LHCN-M2 (cell line): Measurements from ENCODE around the gene ADGRB2. TPM values are rescaled to one million over a fixed set of nuclear protein-coding genes. Genes with fewer than 3 reads are reported as not detected.

Experiments used
- DNase-seq: peaks from one replicate; pipeline ENCODE4 v3.0.0-alpha.2; 2012; ENCODE audit warnings: low read depth
- total RNA-seq: library from RNA; depleted of rRNA; stranded (reverse); fragments of >200 nt; gene quantifications from 2 replicates; pipeline ENCODE4 v1.2.3, GENCODE V29; 2014

The ADGRB2 gene
- total RNA-seq, 1 experiment from 2014 or later, result 22.6 TPM

DNA sequence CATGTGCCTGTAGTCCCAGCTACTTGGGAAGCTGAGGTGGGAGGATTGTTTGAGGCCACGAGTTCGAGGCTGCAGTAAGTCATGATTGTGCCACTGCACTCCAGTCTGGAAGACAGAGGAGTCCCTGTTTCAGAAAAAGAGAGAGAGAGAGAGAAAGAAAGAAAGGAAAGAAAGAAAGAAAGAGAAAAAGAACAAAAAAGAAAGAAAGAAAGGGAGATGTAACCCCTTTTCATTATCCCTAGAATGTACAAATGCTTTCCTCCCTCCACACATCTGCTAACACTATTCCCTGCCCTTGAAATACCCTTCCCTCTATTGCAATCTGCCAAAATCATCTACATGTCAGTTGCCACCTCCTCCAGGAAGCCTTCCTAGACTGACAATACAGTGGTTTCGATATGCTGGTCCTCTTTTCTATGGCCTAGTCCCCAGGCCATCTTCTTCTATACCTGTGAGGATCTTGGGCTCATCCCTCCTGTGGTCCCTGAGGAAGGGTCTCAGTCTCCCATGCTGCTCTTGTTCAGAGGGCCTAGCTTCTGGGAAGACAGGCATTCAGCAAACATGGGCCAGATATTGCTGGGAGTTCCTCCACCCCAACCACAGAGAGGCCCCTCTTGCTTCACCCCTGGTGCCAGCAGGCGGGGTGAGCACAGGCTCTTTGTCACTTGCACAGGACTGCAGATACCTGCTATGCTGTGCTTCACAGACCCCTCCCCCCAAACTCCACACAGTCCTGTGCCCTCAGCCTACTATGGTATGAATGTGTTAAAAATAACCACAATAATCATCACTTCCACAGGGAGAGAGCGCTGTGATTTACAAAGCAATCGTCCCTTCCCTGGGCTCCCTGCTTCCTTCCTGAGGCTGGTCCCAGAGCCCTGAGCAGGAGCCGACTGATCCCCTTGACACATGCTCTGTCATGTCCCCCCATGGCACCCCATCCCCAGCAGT is 14.1 kb downstream of the ADGRB2 start:
- no peak for DNase-seq

DNA sequence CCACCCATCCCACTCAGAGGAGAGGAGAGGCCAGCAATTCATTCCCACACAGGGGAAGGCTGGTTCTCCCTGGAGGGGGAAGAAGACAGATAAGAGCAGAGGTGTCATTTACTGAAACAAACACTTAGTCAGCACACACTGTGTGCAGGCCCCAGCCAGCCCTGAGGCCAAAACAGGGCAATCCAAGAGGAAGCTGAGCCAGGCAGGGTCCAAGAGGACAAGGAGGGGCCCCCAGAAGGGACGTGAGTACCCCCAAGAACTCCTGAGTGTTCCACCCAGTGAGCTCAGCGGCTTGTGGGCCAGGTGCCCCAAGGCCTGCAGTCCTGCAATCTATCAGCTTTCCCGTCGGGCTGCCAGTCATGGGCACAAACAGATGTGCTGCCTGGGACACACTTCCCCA is 15.8 kb downstream of the ADGRB2 start:
- DNase-seq, result no peak

DNA sequence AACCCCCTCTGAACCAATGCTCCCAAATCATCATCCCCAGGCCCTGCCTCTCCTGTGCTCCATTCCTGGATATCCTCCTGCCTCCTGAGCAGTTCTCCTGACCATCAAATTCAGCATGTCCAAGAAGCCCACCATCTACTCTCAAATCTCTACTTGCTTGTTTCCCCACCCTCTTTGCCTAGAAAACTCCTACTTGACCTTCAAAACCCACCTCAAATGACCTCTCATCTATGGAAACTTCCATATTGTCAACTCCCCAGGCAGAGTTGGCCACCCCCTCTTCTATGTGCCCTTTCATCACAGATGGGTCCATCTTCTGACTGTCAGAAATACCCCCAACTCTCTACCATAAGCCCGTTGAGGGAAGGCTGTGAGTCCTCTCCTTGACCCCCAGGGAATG is 16.8 kb downstream of the ADGRB2 start:
- no peak for DNase-seq

DNA sequence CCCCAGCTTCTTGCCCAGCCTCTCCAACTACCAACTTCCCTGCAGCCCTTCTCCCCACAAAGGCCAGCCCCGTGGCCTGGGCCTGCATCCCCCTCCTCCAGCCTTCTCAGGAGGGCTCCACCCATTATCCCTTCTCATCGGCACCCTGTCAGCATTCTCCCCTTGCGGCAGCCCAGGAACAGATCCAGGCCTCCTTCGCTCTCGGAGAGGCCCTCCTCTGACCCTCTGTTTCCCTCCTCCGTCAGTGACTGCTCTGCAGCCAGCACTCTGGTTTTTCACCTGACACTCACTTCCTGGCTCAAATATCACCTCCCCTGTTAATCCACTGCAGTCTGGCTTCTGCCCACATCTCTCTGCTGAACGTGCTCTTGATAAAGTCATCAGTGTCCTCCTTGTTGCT is 17.5 kb downstream of the ADGRB2 start:
- no peak for DNase-seq

DNA sequence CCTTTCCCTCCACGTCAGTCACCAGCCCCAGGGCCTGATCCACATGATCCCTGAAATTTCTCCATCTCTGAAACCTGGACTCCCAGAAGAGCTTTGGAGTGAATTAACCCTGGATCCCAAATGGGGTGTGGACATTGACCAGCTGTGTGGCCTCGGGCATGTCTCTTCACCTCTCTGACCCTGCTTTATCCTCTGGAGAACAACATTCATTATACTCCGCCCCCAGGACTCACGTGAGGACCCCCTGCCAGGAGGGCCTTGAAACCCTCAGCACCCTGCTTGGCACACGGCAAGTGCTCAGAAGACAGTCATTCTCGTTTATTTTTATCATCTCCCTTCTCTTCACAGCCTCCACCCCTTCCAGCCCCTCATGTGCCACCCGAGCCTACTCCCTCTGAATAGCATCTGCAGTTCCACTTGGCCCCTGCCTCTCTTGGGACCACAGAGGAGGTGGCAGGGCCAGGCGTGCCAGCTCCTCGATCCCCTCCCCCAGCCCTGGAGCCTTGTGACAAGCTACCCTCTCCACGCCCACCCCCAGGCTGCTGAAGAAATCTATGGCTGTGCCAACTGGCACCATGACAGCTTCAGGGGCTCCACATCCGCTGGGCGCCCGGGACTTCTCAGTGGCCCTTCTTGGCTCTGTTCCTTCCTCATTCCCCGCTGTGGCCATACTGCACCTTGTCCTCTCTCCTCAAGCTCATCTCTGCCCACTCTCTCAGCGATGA is 18.0 kb downstream of the ADGRB2 start:
- DNase-seq, result no peak

DNA sequence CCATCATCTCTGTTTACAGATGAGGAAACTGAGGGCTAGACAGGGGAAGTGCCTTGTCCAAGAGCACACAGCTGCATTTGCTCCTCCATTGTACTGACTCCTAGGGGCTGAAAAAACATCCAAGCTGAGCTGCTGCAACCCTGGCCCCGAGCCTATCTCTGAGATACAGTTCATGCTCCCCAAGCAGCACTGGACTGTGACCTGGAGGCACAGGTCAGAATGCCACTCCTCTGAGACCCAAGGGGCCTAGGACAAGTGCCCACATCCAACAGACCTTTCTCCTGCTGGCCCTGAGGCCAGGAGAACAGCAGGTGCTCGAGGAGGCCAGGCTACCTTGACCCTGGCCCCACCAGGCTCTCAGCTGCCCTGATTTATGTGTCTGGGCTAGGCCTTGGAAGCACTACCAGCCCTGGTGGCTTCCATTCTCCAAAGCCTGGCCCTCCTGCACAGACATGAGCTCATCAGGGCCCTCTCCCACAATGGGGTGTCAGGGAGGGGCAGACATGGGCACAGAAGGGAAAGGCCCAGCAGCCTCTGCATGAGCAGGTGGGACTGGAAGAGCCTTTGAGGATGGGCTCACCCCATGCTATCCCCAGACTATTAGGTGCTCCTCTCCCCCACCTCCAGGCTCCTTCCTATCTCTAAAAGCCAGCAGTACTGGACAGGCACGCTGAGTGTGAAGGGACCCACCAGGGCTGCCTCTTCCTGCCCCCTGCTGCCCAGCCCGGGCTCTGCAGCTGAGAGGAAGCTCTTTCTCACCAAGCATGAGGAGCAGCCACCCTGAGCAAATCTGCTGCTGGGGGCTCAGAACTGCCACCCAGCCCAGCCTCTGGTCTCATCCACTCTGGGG is 18.8 kb downstream of the ADGRB2 start:
- peak; percentile 43 for DNase-seq

DNA sequence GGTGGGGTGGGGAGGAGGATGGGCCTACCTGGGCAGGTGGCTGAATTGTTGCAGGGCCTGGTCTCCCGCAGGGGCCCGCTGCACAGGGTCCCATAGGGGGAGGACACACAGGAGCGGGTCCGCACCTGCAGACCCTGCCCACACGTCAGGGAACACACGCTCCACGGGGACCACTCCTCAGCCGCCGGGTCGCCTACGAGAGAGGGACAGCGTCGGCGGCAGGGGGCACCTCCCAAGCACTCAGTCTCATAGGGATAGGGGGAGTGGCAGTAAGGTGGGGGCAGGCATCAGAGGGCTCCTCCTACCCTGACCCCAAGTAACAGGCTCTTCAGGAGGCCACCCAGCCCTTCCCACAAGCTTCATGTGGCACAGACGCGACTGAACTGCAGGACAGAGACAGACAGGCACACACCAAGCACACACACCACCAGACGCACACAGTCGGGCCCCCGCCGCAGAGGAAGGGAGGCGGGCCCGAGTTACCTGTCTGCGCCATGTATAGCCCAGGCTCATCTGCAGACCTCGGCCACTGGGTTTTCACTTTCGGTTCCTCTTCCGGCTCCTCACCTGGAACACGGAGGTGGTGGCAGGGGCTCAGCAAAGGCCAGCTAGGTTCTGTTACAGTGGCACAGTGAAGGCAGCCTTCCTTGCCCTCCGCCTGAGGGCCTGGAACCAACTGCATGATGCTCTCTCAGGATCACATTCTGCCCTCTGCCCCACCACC is 19.8 kb downstream of the ADGRB2 start:
- no peak for DNase-seq

DNA sequence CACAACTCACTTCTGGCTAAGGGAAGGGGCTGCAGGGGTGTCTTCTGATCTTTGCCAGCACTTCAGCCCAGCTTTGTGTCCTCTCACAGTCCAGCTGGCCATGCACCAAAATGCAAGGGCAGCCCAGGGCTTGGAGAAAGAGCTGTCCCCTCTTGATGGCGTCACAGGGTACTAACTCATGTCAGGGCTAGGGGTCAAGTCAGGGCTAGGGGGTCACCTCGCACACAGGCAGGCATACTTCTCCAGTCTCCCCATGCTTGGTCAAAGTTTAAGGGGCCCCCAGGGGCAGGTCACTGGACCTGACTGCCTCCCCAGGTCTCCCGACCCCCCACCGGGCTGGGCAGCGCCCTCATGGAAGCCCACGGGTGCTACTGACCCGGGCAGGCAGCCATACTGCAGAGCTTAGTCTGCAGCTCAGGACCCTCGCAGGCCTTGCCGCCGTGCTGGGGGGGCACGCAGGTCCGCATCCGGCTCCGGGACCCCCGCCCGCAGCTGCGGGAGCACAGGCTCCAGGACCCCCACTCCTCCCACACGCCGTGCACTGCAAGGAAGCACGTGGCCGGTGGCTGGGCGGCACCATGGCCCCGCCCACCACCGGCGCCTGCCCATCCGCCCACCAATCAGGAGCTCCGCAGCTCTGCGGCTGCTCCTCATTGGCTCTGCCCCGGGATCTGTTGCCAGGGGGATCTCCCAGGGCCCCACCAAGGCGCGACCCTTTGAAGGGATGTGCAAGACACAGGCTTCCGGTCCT is 21.5 kb downstream of the ADGRB2 start:
- no peak for DNase-seq

DNA sequence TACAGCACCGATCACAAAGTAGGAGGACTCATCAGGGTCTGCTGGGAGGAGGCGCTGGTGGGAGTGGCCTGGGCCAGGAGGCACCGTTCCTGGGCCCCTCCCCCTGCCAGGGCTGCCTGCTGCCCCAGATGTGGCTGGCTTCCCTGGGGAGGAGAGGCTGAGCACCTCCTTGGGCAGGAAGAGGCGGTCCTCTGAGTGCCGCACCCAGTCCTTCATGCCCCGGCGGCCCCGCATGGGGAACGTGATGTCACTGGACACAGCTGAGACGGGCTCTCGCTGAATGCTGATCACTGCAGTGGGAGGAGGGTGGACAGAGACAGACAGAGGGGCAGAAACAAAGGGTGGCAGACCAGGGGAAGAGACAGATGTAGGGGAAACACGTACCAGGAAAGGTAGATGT is 24.8 kb downstream of the ADGRB2 start:
- no peak for DNase-seq

DNA sequence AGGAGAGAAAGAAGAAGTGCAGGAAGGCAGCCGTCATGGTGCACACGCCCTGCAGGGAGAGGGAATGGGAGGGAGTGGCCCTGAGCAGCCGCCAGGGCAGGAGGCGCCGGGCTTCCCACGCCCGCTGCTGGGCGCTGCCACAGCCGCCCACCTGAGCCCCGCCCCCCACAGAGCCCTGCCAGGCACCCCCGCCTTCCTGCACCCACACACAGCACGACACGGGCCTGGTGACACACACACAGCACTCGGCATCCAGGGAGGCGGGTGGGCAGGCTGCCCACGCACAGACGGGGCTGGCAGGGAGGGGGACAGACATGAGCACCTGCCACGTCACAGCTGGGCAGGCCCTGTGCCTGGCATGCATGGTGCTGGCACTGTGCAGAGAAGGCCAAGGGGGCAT is 27.5 kb downstream of the ADGRB2 start:
- DNase-seq, result no peak

DNA sequence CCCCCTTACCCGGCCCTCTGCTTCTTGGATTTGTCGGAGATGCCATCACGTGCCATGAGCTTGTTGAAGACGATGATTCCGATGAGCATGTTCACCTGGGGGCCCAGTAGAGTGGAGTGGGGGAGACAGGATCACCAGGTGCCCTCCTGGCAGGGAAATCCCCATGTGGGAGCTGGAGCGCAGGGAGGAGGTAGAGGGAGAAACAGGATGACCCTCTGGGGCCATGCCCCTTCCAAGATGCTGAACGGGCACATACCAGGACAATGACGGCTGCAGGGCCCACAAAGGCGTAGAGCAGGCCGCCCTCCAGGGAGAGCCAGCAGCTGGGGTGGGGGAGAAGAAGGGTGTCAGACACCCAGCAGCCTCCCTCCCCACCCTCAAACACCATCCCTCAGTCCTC is 28.6 kb downstream of the ADGRB2 start:
- no peak for DNase-seq

DNA sequence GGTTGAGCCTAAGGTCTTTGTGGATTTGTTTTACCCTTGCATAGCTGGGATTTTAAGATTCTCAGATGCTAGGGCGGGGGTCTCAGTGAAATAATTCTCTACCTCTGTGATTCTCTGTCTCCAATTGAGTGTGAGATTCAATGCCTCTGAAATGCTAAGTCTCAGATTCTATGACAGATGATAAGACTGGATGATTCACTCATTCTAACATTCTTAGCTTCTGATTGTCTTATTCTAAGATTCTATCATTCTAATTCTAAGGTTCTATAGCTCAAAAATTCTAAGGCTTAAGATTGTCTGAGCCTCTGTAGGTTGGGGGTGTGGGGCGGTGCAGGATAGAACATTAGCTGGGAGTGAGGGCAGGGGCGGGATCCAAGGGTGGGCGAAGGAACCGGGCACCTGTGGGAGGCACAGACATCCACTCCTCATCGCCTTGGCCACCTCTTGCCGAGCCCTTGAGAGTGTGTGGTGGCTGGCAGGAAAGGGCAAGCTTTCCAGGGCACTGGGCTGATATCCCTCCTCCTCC is 29.5 kb downstream of the ADGRB2 start:
- no peak for DNase-seq

DNA sequence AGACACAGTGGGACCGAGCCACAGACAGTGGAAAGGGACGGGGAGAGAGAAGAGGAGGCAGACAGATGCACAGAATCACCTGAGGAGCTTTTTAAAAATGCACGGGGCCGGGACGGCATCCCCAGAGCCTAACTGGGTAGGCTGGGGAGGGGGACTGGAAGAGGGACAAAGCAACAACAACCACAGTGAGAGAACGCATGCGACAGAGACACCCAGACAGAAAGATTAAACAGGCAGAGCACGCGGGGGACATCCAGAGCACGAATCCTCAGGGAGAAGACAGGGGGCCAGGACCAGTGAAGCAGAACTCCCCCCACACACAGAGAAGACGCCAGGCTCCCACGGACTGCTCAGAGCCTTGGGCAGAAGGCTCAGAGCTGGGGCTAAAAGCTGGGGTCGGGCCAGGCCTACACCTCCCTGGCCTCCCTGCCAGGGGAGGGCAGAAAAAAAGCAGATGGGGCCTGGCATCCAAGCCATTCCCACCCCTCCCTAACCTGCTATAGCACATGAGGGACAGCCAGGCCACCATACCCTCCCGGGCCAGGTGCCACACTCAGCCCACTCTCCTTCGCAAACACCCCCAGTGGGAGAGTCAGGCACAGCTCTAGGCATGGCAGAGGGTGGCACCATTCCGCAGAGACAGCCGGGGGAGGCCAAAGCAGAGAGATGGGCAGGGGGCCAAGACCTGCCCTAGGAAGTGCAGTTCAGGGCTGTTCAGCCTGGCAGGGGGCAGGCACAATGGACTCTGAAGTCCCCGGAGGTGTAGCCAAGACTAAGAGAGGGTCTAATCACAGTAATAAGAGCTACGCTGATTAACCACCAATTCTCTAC is 30.5 kb downstream of the ADGRB2 start:
- no peak for DNase-seq

DNA sequence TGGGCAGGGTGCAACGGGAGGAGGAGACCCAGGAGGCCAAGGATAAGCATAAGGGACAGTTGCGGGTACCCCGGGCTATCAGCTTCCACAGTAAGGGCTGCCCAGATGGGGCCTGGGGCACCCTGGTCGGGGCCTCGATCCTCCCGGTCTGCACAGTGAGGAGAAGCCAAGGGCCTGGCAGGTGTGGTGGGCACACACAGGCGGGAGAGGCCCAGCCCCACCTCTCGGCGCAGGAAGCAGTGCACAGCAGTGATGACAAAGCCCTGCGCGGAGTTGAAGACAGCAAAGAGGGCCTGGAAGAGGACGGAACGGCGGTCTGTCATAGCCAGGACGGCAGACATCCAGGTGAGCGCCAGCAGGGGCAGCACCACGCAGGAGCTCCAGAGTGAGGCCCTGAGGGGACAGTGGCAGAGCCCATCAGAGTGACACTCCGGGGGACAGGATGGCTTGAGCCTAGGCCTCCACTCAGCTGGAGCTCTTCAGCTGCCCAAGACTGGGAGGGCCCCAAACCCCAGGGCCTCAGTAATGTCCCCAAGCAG is 31.3 kb downstream of the ADGRB2 start:
- no peak for DNase-seq

DNA sequence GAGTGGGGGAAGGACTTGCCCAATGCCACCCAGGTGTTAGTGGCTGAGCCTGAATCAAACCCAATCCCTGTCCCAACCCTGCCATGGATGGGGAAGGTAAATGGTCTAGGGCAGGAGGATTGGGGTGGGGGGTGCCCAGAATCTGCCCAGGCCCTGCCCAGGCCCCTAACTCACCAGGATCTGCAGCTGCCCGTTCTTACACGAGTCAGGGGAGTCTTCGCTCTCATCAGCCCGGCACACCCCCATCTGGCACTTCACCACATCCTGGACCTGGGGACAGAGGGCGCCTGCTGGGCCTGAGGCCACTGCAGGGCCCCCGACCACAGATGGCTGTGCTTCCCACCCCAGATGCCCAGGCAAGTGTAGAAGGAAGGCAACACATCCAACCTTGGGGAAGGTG is 31.8 kb downstream of the ADGRB2 start:
- no peak for DNase-seq

DNA sequence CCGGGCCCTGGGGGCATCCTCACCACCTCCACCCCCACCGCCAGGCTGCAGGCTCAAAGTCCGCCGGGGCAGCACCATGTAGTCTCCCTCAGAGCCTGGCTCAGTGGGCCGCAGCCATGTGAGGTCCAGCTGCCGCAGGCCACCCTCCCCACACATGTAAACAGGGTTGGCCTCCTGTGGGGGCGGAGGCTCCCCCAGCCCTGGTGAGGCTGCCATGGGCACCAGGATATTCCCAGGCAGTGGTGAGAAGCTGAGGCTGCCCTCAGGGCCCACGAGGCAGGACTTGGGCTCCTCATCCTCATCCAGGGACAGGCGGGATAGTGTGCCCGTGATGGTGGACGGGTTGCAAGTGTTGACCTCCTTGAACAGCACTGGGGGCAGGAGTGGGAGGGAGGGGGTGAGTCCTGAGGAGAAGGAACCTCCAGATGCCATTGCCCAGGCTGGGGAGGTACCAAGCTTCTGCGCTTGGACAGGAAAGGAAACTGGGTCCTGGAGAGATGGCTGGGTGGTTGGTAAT is 33.0 kb downstream of the ADGRB2 start:
- DNase-seq, result no peak

DNA sequence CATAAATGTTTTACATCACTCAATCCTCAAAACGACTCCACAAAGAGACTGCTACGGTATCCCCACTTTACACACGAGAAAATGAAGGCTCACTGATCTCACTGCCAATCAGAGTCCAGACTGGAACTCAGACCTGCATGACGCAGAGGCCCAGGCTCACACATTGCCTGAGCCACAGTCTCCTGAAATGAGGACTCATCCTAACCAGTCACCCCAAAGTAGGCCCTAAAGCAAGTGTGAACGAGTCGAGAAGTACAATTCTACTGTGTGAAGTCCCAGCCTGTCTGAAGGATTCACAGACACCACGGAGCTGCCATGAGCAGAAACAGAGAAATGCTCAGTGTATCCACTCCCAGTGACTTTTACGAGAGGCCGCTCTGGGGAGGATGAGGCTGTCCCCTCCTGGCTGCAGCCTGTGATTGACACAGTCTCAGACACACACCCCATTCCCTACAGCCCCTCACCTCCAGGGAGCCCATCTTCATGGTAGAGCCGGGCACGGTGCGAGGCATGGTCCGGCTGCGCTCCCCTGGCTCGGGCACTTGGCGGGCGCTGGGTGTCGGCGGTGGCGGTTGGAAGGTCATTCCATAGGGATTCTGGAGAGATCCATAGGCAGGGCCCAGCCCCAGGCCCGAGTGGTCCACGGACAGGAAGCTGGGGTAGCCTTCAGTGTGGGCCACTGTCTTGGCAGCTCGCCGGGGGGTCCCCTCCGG is 33.6 kb downstream of the ADGRB2 start:
- no peak for DNase-seq

DNA sequence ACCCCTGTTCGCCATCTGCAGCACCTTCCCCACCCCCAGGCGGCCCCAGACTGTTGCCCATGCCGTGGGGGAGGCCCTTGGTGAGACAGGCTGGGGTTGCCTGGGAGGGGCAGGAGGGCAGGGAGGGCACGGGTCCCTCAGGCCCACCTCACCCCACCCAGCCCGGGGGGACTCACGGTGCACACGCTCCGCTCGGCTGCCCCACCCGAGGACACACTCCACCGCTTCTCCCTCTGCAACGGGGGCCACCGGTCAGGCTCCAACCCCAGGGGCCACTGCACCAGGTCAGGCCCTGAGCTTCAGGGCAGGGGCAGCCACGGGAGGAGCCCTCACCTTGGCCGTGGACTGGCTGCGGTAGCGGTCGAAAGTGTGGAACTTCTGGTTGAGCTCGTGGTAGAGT is 36.3 kb downstream of the ADGRB2 start:
- DNase-seq, result no peak
